Measurements from ENCODE around the gene MLH3.

Gene MLH3

DNA sequence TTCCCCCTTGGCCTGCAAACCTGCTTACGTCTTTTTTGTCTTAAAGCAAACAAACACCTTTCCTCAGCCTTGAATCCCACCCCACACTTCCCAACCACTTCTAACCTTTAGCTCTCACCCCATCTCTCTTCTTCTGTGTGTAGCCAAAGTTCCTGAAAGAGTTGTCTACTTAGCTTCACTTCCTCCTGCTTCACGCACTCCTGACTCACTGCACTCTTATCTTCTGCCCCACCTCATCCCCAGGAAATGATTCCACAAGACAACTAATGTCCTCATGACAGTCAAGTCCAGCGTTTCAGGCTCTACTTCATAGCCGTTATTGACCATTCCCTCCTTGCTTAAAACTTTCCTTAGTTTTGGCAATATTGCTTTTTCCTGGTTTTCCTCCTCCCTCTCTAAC, 26.2 kb downstream of the MLH3 start:
- TF ChIP-seq, protein P1, sequence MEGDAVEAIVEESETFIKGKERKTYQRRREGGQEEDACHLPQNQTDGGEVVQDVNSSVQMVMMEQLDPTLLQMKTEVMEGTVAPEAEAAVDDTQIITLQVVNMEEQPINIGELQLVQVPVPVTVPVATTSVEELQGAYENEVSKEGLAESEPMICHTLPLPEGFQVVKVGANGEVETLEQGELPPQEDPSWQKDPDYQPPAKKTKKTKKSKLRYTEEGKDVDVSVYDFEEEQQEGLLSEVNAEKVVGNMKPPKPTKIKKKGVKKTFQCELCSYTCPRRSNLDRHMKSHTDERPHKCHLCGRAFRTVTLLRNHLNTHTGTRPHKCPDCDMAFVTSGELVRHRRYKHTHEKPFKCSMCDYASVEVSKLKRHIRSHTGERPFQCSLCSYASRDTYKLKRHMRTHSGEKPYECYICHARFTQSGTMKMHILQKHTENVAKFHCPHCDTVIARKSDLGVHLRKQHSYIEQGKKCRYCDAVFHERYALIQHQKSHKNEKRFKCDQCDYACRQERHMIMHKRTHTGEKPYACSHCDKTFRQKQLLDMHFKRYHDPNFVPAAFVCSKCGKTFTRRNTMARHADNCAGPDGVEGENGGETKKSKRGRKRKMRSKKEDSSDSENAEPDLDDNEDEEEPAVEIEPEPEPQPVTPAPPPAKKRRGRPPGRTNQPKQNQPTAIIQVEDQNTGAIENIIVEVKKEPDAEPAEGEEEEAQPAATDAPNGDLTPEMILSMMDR (IDR thresholded peaks at IDR 0.05; ENCODE audit: low read depth, low read length, missing control alignments) = no peak
- DNase-seq (ENCODE audit: extremely low read depth, low read depth) = no peak

GRCh38 chr14:75023108-75023507, 28.2 kb downstream of the MLH3 start:
- TF ChIP-seq, protein P1 (IDR thresholded peaks at IDR 0.05; ENCODE audit: low read depth, low read length, missing control alignments) = no peak
- no peak for DNase-seq (ENCODE audit: extremely low read depth, low read depth)
- no peak overlapping the region for H3K4me3 ChIP-seq (replicated peaks; ENCODE audit: low read depth, low read length)

More for the DNA sequence above, 26.2 kb downstream of the MLH3 start:
- no peak overlapping the region for H3K4me3 ChIP-seq (replicated peaks; ENCODE audit: low read depth, low read length)

- TF ChIP-seq, protein P1 (IDR thresholded peaks at IDR 0.05; ENCODE audit: low read depth, low read length, missing control alignments) = peak; percentile 41
- no peak for DNase-seq (ENCODE audit: extremely low read depth, low read depth)
- no peak overlapping the region for H3K4me3 ChIP-seq (replicated peaks; ENCODE audit: low read depth, low read length)
Measured at GRCh38 chr14:75022655-75023054, 28.6 kb downstream of the MLH3 start.

GRCh38 chr14:75018694-75019093, 32.6 kb downstream of the MLH3 start:
- no peak overlapping the region for H3K4me3 ChIP-seq (replicated peaks; ENCODE audit: low read depth, low read length)
- no peak for DNase-seq (ENCODE audit: extremely low read depth, low read depth)
- TF ChIP-seq, protein P1 (IDR thresholded peaks at IDR 0.05; ENCODE audit: low read depth, low read length, missing control alignments) = no peak

DNA sequence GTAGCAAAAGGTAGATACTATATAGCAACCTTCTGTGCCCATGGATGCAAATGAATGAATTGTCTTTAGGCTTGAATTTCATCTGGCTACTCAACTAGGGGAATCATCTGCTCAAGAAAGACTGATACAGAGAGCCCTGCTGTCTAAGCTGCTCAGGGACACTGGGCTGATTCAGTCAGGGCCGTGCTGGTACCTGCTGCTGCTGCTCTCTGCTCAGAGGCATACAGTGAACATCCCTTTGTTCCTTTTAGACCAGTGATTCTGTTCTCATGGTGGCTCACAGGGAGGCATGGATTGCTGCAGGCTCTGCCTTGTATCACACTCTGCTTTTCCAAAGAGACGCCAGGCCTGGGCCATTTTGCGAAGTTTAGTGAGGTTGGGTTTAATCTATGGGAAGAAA, 34.5 kb downstream of the MLH3 start:
- TF ChIP-seq, protein P1 (IDR thresholded peaks at IDR 0.05; ENCODE audit: low read depth, low read length, missing control alignments) = no peak
- H3K4me3 ChIP-seq (replicated peaks; ENCODE audit: low read depth, low read length) = no peak overlapping the region
- DNase-seq (ENCODE audit: extremely low read depth, low read depth) = no peak

DNA sequence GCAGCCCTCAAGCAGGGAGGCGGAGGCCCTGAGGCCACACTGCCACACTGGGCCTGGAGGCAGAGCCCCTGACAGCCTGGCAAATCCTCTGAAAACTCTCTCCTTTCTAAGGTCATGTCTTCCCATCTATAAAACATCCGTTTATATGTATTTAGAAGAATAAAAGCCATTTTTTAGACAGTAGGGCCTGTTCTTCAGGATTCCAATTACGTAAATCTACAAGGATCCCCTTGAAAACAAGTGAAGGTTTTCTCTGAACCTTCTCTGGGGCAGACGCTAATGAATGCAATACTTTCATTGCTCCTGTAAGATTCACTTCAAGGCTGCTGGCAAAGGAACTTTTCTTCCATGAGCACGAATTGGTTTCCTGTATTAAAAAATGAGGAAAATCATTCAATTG, 35.8 kb downstream of the MLH3 start:
- TF ChIP-seq, protein P1 (IDR thresholded peaks at IDR 0.05; ENCODE audit: low read depth, low read length, missing control alignments) = no peak
- no peak for DNase-seq (ENCODE audit: extremely low read depth, low read depth)
- H3K4me3 ChIP-seq (replicated peaks; ENCODE audit: low read depth, low read length) = no peak overlapping the region

GRCh38 chr14:75013290-75013689, 38.0 kb downstream of the MLH3 start:
- no peak overlapping the region for H3K4me3 ChIP-seq (replicated peaks; ENCODE audit: low read depth, low read length)

More at GRCh38 chr14:75013290-75013689, 38.0 kb downstream of the MLH3 start:
- TF ChIP-seq, protein P1 (IDR thresholded peaks at IDR 0.05; ENCODE audit: low read depth, low read length, missing control alignments) = no peak
- DNase-seq (ENCODE audit: extremely low read depth, low read depth) = no peak
